Osteocyte (in vitro differentiated cells): Measurements from ENCODE around the gene RGSL1. TPM values are rescaled to one million over a fixed set of nuclear protein-coding genes. Genes with fewer than 3 reads are reported as not detected.

ENCODE experiments used
- DNase-seq: peaks from one replicate; pipeline ENCODE4 v3.0.0; 2021; ENCODE audit warnings: mixed read lengths; ENCODE audit not compliant: unreplicated experiment; ENCODE audit errors: extremely low spot score
- H3K27ac Mint-ChIP-seq: one replicate; pipeline ENCODE4 v1.8.0; 2021; ENCODE audit warnings: mild to moderate bottlenecking, mixed read lengths; ENCODE audit not compliant: unreplicated experiment
- H3K27me3 Mint-ChIP-seq: one replicate; pipeline ENCODE4 v1.8.0; 2021; ENCODE audit warnings: mixed read lengths; ENCODE audit not compliant: unreplicated experiment
- H3K36me3 Mint-ChIP-seq: one replicate; pipeline ENCODE4 v1.8.0; 2021; ENCODE audit warnings: mixed read lengths; ENCODE audit not compliant: unreplicated experiment
- H3K4me1 Mint-ChIP-seq: one replicate; pipeline ENCODE4 v1.8.0; 2021; ENCODE audit warnings: mixed read lengths; ENCODE audit not compliant: unreplicated experiment
- H3K4me3 Mint-ChIP-seq: one replicate; pipeline ENCODE4 v1.8.0; 2021; ENCODE audit warnings: mild to moderate bottlenecking, moderate library complexity, mixed read lengths; ENCODE audit not compliant: unreplicated experiment
- H3K9me3 Mint-ChIP-seq: one replicate; pipeline ENCODE4 v1.8.0; 2021; ENCODE audit warnings: mixed read lengths; ENCODE audit not compliant: unreplicated experiment
- total RNA-seq: library from RNA; stranded (reverse); gene quantifications from 2 replicates; pipeline ENCODE4 v1.2.1, GENCODE V29; 2021
- TF ChIP-seq, protein P1 (sequence below): fragments of 200-600 bp; sonication (generic); IDR thresholded peaks from 2 replicates; pipeline ENCODE4 v1.5.0; 2021; ENCODE audit warnings: antibody characterized with exemption, mild to moderate bottlenecking, moderate library complexity

Gene RGSL1
- total RNA-seq, 1 donor from 2014 or later: not detected

DNA sequence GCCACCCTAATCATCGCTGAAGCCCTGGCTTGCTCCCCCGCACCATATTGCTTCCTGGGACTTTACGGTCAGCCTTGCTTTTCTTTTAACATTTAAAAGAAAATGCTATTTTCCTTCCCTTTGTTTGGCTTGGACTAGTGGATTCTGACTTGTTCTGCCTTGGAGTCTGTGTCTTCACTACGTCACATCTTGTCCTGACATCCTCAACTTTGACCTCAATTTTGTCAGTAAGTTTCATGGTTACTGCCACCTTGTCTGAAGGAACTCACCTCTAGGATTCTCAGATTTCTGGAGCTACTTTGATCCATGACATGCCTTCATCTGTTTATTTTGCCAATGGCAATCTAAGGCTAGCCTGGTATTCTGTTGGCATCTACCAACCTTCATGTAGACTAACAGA, 134.8 kb downstream of the RGSL1 start:
- DNase-seq: peak; percentile 4
- Mint-ChIP-seq H3K36me3 (peaks cover 16% of the 10 kb centered on the region), H3K9me3 (no peaks in the 10 kb centered on the region), H3K4me1 (peaks cover 13% of the 10 kb centered on the region), H3K27me3 (no peaks in the 10 kb centered on the region), H3K27ac (no peak overlapping the region), H3K4me3 (no peak overlapping the region)
- TF ChIP-seq, protein P1, sequence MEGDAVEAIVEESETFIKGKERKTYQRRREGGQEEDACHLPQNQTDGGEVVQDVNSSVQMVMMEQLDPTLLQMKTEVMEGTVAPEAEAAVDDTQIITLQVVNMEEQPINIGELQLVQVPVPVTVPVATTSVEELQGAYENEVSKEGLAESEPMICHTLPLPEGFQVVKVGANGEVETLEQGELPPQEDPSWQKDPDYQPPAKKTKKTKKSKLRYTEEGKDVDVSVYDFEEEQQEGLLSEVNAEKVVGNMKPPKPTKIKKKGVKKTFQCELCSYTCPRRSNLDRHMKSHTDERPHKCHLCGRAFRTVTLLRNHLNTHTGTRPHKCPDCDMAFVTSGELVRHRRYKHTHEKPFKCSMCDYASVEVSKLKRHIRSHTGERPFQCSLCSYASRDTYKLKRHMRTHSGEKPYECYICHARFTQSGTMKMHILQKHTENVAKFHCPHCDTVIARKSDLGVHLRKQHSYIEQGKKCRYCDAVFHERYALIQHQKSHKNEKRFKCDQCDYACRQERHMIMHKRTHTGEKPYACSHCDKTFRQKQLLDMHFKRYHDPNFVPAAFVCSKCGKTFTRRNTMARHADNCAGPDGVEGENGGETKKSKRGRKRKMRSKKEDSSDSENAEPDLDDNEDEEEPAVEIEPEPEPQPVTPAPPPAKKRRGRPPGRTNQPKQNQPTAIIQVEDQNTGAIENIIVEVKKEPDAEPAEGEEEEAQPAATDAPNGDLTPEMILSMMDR: no peak

DNA sequence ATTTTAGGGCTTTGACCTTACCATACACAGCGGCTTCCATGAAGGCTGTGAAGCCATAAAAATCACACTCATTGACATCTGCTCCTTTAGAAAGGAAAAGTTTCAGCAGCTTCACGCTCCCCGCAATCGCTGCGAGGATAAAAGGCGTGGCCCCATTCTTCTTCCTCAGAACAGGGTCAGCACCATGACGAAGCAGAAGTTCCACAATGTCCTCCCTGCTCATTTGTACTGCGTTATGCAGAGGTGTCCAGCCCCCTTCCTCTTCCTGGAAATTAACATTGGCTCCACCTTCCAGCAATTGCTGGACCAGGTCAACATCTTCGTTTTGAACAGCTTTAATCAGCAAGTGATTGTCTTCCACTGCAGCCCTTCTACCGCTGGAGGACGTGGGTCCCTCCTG, 136.4 kb downstream of the RGSL1 start:
- Mint-ChIP-seq H3K27me3 (no peaks in the 10 kb centered on the region), H3K27ac (no peak overlapping the region), H3K36me3 (peaks cover 7% of the 10 kb centered on the region), H3K4me3 (no peak overlapping the region), H3K4me1 (peaks cover 13% of the 10 kb centered on the region), H3K9me3 (no peaks in the 10 kb centered on the region)
- TF ChIP-seq, protein P1: no peak
- DNase-seq: peak; percentile 36

DNA sequence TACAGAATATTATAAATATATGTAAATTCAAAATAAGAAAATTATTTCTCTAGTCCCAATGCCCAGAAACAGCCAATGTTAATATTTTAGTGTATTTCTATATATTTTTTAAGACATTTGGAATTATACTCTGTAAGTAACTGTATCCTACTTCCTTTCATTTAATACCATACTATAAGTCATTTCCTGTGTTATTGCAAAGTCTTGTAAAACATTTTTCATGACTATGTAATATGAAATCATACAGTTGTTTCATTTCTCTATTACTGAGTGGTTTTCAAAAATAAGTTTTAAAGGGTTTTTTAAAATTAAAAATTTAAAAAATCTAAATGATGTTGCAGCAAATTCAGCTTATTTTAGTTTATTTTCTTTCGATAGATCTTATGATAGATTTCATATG, 137.1 kb downstream of the RGSL1 start:
- Mint-ChIP-seq H3K9me3 (no peaks in the 10 kb centered on the region), H3K36me3 (peaks cover 7% of the 10 kb centered on the region), H3K27me3 (peaks cover 4% of the 10 kb centered on the region), H3K4me1 (peaks cover 13% of the 10 kb centered on the region), H3K4me3 (no peak overlapping the region), H3K27ac (no peak overlapping the region)
- TF ChIP-seq, protein P1: no peak
- DNase-seq: no peak

DNA sequence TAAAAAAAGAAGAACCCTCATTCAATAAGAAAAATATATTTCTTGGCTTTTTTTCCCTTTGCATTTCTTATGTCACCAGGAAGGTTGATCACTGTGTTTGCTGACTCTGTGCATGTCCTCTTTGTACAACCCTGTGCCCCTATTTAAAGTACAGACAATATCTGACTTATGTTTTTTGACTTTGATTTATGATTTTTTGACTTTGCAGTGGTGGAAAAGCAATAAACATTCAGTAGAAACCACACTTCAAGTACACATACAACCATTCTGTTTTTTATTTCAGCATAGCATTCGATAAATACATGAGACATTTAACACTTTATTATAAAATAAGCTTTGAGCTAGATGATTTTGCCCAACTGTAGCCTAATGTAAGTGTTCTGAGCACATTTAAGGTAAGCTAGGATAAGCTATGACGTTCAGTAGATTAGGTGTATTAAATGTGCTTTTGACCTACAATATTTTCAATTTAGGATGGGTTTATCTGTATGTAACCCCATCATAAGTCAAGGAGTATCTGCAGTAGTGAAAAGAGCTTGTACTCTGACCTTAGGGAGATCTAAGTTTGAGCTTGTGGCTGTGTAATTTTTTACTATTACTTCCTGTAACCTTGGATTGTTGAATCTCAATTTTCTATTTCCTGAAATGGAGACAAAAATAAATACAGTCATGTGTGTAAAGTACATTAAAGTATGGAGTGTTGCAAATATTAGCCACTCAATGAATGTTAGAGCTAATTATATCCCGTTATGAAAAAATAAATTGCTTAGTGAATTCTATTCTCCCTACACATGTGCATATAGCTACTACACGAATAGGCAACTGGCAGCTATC, 137.9 kb downstream of the RGSL1 start:
- DNase-seq: no peak
- Mint-ChIP-seq H3K9me3 (no peaks in the 10 kb centered on the region), H3K27ac (peak overlapping the region; percentile 96), H3K4me1 (peaks cover 13% of the 10 kb centered on the region), H3K4me3 (peak overlapping the region; percentile 96), H3K36me3 (peaks cover 7% of the 10 kb centered on the region), H3K27me3 (peaks cover 6% of the 10 kb centered on the region)
- TF ChIP-seq, protein P1: no peak

DNA sequence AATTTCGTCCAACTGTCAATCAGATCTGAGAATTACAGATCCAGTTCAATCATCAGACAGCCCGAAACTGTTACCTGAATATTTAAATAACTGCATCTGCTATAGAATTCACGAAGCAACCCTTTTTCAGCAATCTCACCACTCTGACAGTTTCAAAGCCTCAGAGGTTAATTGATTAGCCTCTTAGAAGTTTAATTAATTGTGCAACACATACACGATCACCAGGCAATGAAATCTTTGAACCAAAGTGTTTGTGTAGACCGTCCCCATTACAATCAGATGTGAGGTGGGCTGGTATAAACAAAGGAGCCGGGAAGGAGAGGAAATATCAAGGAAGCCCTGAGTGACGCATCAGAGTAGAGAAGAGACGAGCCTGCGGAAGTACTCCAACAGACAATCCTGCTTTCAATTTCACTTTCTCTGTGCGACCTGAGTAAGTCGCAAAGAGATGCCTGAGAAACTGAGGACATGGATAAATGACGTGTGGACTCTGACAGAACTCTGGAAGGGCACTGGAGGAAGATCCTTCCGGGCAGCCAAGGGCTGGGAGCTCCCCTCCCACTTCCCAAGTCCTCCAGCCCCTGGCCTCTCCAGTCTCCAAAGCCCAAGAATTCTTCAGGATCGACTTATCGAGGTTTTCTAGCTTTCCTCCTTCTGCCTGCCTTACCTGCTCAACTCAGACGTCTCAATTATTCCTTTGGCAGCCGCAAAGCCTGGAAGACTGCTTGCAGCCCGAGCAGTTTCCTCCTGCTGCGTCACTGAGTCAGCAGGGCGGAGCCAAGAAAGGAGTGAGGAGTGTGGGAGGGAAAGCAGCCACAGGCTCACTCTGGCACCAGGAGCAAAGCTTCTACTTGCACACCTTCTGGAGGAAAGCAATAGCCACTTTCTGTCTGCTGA, 138.8 kb downstream of the RGSL1 start, which contains the start of gene RNASEL:
RNASEL (minus strand) TSS at position 757 of the 897 bp plus-strand sequence. CDS start 2,450 bp downstream, outside the sequence.
- peaks cover 13% of the 10 kb centered on the region for H3K4me1 Mint-ChIP-seq
- peak; percentile 85 for DNase-seq

More for the DNA sequence above, 138.8 kb downstream of the RGSL1 start, which contains the start of gene RNASEL:
- TF ChIP-seq, protein P1: no peak
- Mint-ChIP-seq H3K27me3 (peaks cover 9% of the 10 kb centered on the region), H3K27ac (peak within 1 kb of the TSS; percentile 96), H3K9me3 (no peaks in the 10 kb centered on the region), H3K36me3 (peaks cover 2% of the 10 kb centered on the region), H3K4me3 (peak within 1 kb of the TSS; percentile 96)
